Measurements from ENCODE around the gene CACNG5.
"Not testable (repeated sequence)": the region's sequence is repeated elsewhere in the genome, so short reads cannot be mapped to it uniquely, and the experiment has no call there.

Gene CACNG5

GRCh38 chr17:66850692-66851091, 15.8 kb downstream of the CACNG5 start:
- no peak for DNase-seq

GRCh38 chr17:66855204-66855603, 20.3 kb downstream of the CACNG5 start:
- DNase-seq, result no peak

- no peak for DNase-seq
These were observed 23.5 kb downstream of the CACNG5 start for GRCh38 chr17:66858226-66859083.

GRCh38 chr17:66859353-66859752, 24.4 kb downstream of the CACNG5 start:
- no peak for DNase-seq

- DNase-seq, result no peak
These were observed 25.3 kb downstream of the CACNG5 start for GRCh38 chr17:66860204-66860603.

- no peak for DNase-seq
These were observed 28.9 kb downstream of the CACNG5 start for GRCh38 chr17:66863820-66864219.

GRCh38 chr17:66865151-66865550, 30.2 kb downstream of the CACNG5 start:
- no peak for DNase-seq

- no peak for DNase-seq
These were observed 39.0 kb downstream of the CACNG5 start for GRCh38 chr17:66873962-66874361.

GRCh38 chr17:66884931-66885330, 50.0 kb downstream of the CACNG5 start:
- no peak for DNase-seq

- no peak for DNase-seq
These were observed 50.5 kb downstream of the CACNG5 start for GRCh38 chr17:66885417-66885816.

- DNase-seq, result no peak
These were observed 54.7 kb downstream of the CACNG5 start for GRCh38 chr17:66889480-66890230.

- no peak for DNase-seq
These were observed 57.3 kb downstream of the CACNG5 start for GRCh38 chr17:66892246-66892645.

GRCh38 chr17:66893382-66893781, 58.5 kb downstream of the CACNG5 start:
- no peak for DNase-seq

- no peak for DNase-seq
These were observed 58.9 kb downstream of the CACNG5 start for GRCh38 chr17:66893863-66894262.

- DNase-seq, result no peak
These were observed 62.2 kb downstream of the CACNG5 start for GRCh38 chr17:66897141-66897540.

- DNase-seq, result no peak
These were observed 63.6 kb downstream of the CACNG5 start for GRCh38 chr17:66898536-66898935.

GRCh38 chr17:66900126-66901010, 65.5 kb downstream of the CACNG5 start:
- DNase-seq, result no peak

GRCh38 chr17:66903296-66903695, 68.4 kb downstream of the CACNG5 start:
- DNase-seq, result not testable (repeated sequence)

GRCh38 chr17:66903781-66904180, 68.9 kb downstream of the CACNG5 start:
- no peak for DNase-seq

- peak; percentile 94 for DNase-seq
These were observed 70.1 kb downstream of the CACNG5 start for GRCh38 chr17:66904760-66905624.

GRCh38 chr17:66906321-66907278, 71.7 kb downstream of the CACNG5 start:
- DNase-seq, result peak; percentile 51

Data from NCI-H226 (cell line).